Calu3 (cell line): ENCODE data around the gene PSME3. TPM values are rescaled to one million over a fixed set of nuclear protein-coding genes. Genes with fewer than 3 reads are reported as not detected.
"Not testable (repeated sequence)": the region's sequence is repeated elsewhere in the genome, so short reads cannot be mapped to it uniquely, and the experiment has no call there.

Experiments
- BruUV-seq: library from RNA; stranded (reverse); fragments of 400-500 nt; replicated peaks from 2 replicates; lab custom pipeline; 2021; lab: Mats Ljungman, UMichigan
- CTCF ChIA-PET: fragments of 300-600 bp; sonication (Branson Sonifier 250); formaldehyde crosslinking; loops from one replicate; lab custom pipeline; 2022; ENCODE audit warnings: antibody characterized with exemption; lab: Charles Lee
- DNase-seq: peaks from one replicate; pipeline ENCODE4 v3.0.0; 2022
- H3K27ac Mint-ChIP-seq: one replicate; pipeline ENCODE4 v1.8.0; 2022; ENCODE audit warnings: mixed read lengths; ENCODE audit not compliant: unreplicated experiment
- H3K27me3 Mint-ChIP-seq: one replicate; pipeline ENCODE4 v1.8.0; 2022; ENCODE audit warnings: mixed read lengths; ENCODE audit not compliant: unreplicated experiment
- H3K36me3 Mint-ChIP-seq: one replicate; pipeline ENCODE4 v1.8.0; 2022; ENCODE audit warnings: mild to moderate bottlenecking, moderate library complexity, mixed read lengths; ENCODE audit not compliant: insufficient read depth, unreplicated experiment
- H3K4me1 Mint-ChIP-seq: one replicate; pipeline ENCODE4 v1.8.0; 2022; ENCODE audit warnings: mild to moderate bottlenecking, low read depth, mixed read lengths; ENCODE audit not compliant: unreplicated experiment
- H3K4me3 Mint-ChIP-seq: one replicate; pipeline ENCODE4 v1.8.0; 2022; ENCODE audit warnings: mild to moderate bottlenecking, low read depth, moderate library complexity, mixed read lengths; ENCODE audit not compliant: unreplicated experiment
- H3K9me3 Mint-ChIP-seq: one replicate; pipeline ENCODE4 v1.8.0; 2022; ENCODE audit warnings: low read depth, mixed read lengths; ENCODE audit not compliant: unreplicated experiment
- CTCF ChIP-seq: fragments of 200-600 bp; IDR thresholded peaks from one replicate; pipeline ENCODE4 v1.8.0; 2022; ENCODE audit warnings: antibody characterized with exemption; ENCODE audit not compliant: unreplicated experiment
- intact Hi-C: fragments of 100-400 bp; cut with micrococcal nuclease; formaldehyde crosslinking; loops from one replicate; pipeline ENCODE4 v1.10.0; 2022; ENCODE audit not compliant: unreplicated experiment
- total RNA-seq: library from RNA; stranded (reverse); gene quantifications from 2 replicates; pipeline ENCODE4 v1.2.3, GENCODE V29; 2022

The PSME3 gene
- total RNA-seq, 1 experiment from 2014 or later = 238 TPM

GRCh38 chr17:42853004-42853403 is 19.8 kb downstream of the PSME3 start:
- no peak for TF ChIP-seq CTCF
- no TSS peak for BruUV-seq
- H3K9me3 Mint-ChIP-seq = no peaks in the 10 kb centered on the region
- intact Hi-C loops = no loop called here
- no peaks in the 10 kb centered on the region for H3K4me1 Mint-ChIP-seq
- CTCF ChIA-PET = no interaction called here
- H3K4me3 Mint-ChIP-seq = no peak overlapping the region
- DNase-seq = no peak
- H3K27ac Mint-ChIP-seq = no peak overlapping the region
- H3K27me3 Mint-ChIP-seq = peaks cover 20% of the 10 kb centered on the region
- no peaks in the 10 kb centered on the region for H3K36me3 Mint-ChIP-seq

- intact Hi-C loops = no loop called here
- CTCF ChIA-PET = no interaction called here
- H3K4me1 Mint-ChIP-seq = no peaks in the 10 kb centered on the region
- H3K9me3 Mint-ChIP-seq = no peaks in the 10 kb centered on the region
- H3K36me3 Mint-ChIP-seq = no peaks in the 10 kb centered on the region
- no peak for TF ChIP-seq CTCF
- peaks cover 23% of the 10 kb centered on the region for H3K27me3 Mint-ChIP-seq
- no peak for DNase-seq
- H3K27ac Mint-ChIP-seq = no peak overlapping the region
- no peak overlapping the region for H3K4me3 Mint-ChIP-seq
- no TSS peak for BruUV-seq
These were observed 20.4 kb downstream of the PSME3 start for GRCh38 chr17:42853597-42853967.

GRCh38 chr17:42853968-42854790 is 21.0 kb downstream of the PSME3 start:
- peaks cover 29% of the 10 kb centered on the region for H3K27me3 Mint-ChIP-seq
- H3K9me3 Mint-ChIP-seq = no peaks in the 10 kb centered on the region
- no peak for TF ChIP-seq CTCF
- CTCF ChIA-PET = no interaction called here
- BruUV-seq = no TSS peak
- intact Hi-C loops = no loop called here
- H3K4me1 Mint-ChIP-seq = no peaks in the 10 kb centered on the region
- no peak overlapping the region for H3K27ac Mint-ChIP-seq
- H3K36me3 Mint-ChIP-seq = no peaks in the 10 kb centered on the region
- H3K4me3 Mint-ChIP-seq = no peak overlapping the region
- no peak for DNase-seq

GRCh38 chr17:42855048-42855596 is 21.9 kb downstream of the PSME3 start:
- DNase-seq = no peak
- CTCF ChIA-PET = no interaction called here
- H3K9me3 Mint-ChIP-seq = peaks cover under 1% of the 10 kb centered on the region
- intact Hi-C loops = loop anchor here (5.0 kb wide), 1 partner anchor 42 kb away; no protein-coding TSS in a partner anchor
- no peaks in the 10 kb centered on the region for H3K36me3 Mint-ChIP-seq
- no peaks in the 10 kb centered on the region for H3K4me1 Mint-ChIP-seq
- H3K4me3 Mint-ChIP-seq = no peak overlapping the region
- BruUV-seq = no TSS peak
- no peak overlapping the region for H3K27ac Mint-ChIP-seq
- TF ChIP-seq CTCF = no peak
- peaks cover 36% of the 10 kb centered on the region for H3K27me3 Mint-ChIP-seq

- H3K4me1 Mint-ChIP-seq, H3K27ac Mint-ChIP-seq, DNase-seq, H3K4me3 Mint-ChIP-seq, H3K36me3 Mint-ChIP-seq, CTCF ChIA-PET, BruUV-seq, H3K9me3 Mint-ChIP-seq: not testable (repeated sequence)
- H3K27me3 Mint-ChIP-seq = peaks cover 43% of the 10 kb centered on the region
- intact Hi-C loops = loop anchor here (5.0 kb wide), 1 partner anchor 41 kb away; no protein-coding TSS in a partner anchor
These were observed 22.9 kb downstream of the PSME3 start for GRCh38 chr17:42856093-42856492.

GRCh38 chr17:42856516-42856915 is 23.3 kb downstream of the PSME3 start:
- peaks cover 43% of the 10 kb centered on the region for H3K27me3 Mint-ChIP-seq
- not testable (repeated sequence) for H3K36me3 Mint-ChIP-seq, H3K4me3 Mint-ChIP-seq, DNase-seq, H3K9me3 Mint-ChIP-seq, BruUV-seq, H3K27ac Mint-ChIP-seq, H3K4me1 Mint-ChIP-seq
- CTCF ChIA-PET = interaction anchor here (0.5 kb wide), 1 partner anchor 241 kb away, joined by 6 read pairs; no protein-coding TSS in a partner anchor
- intact Hi-C loops = loop anchor here (5.0 kb wide), 1 partner anchor 41 kb away; no protein-coding TSS in a partner anchor
